WTC11 (cell line): ENCODE measurements around the gene RARB. TPM values are rescaled to one million over a fixed set of nuclear protein-coding genes. Genes with fewer than 3 reads are reported as not detected.

Source experiments
- ATAC-seq: fragments of 200-7000 bp; cut with Tn5 transposase; 2 replicates; pipeline ENCODE4 v1.10.0; 2021; ENCODE audit warnings: mild to moderate bottlenecking, moderate library complexity
- CTCF ChIA-PET: fragments of 300-600 bp; sonication (Branson Sonifier 250); formaldehyde crosslinking; loops from one replicate; lab custom pipeline; 2021; ENCODE audit warnings: antibody characterized with exemption; lab: Charles Lee
- POLR2A ChIA-PET: fragments of 350-600 bp; sonication (Branson Sonifier 250); formaldehyde crosslinking; loops from one replicate; lab custom pipeline; 2021; ENCODE audit warnings: antibody characterized with exemption; lab: Charles Lee
- DNase-seq: peaks from one replicate; pipeline ENCODE4 v3.0.0; 2021; ENCODE audit warnings: low spot score
- H3K27ac Mint-ChIP-seq: 2 replicates; pipeline ENCODE4 v1.8.0; 2021; ENCODE audit warnings: mixed read lengths
- H3K27me3 Mint-ChIP-seq: 2 replicates; pipeline ENCODE4 v1.8.0; 2021; ENCODE audit warnings: low read depth, mild to moderate bottlenecking, moderate library complexity, mixed read lengths
- H3K36me3 Mint-ChIP-seq: 2 replicates; pipeline ENCODE4 v1.8.0; 2021; ENCODE audit warnings: mixed read lengths
- H3K4me1 Mint-ChIP-seq: 2 replicates; pipeline ENCODE4 v1.8.0; 2022; ENCODE audit warnings: mixed read lengths
- H3K4me3 Mint-ChIP-seq: 2 replicates; pipeline ENCODE4 v1.8.0; 2021; ENCODE audit warnings: mild to moderate bottlenecking, moderate library complexity, mixed read lengths
- H3K9me3 Mint-ChIP-seq: 2 replicates; pipeline ENCODE4 v1.8.0; 2021; ENCODE audit warnings: mixed read lengths
- CBFB ChIP-seq: sonication (generic); formaldehyde crosslinking; IDR thresholded peaks from 2 replicates; pipeline ENCODE4 v1.8.1; 2022; ENCODE audit warnings: mild to moderate bottlenecking, low read depth, missing genetic modification reagents
- EMX1 ChIP-seq: fragments of 250-450 bp; sonication (Bioruptor Pico); IDR thresholded peaks from 2 replicates; pipeline ENCODE4 v1.8.0; 2021; ENCODE audit warnings: mild to moderate bottlenecking
- FOXJ3 ChIP-seq: sonication (generic); formaldehyde crosslinking; IDR thresholded peaks from 2 replicates; pipeline ENCODE4 v1.9.0; 2021; ENCODE audit warnings: missing genetic modification reagents, mild to moderate bottlenecking, borderline replicate concordance
- JUN ChIP-seq: sonication (generic); formaldehyde crosslinking; IDR thresholded peaks from 2 replicates; pipeline ENCODE4 v1.8.0; 2023; ENCODE audit warnings: mild to moderate bottlenecking, missing genetic modification reagents
- KAT7 ChIP-seq: sonication (generic); formaldehyde crosslinking; IDR thresholded peaks from 2 replicates; pipeline ENCODE4 v1.8.1; 2023; ENCODE audit warnings: missing genetic modification reagents, mild to moderate bottlenecking, borderline replicate concordance
- MYBL2 ChIP-seq: sonication (generic); formaldehyde crosslinking; IDR thresholded peaks from 2 replicates; pipeline ENCODE4 v1.8.1; 2023; ENCODE audit warnings: mild to moderate bottlenecking, moderate library complexity, missing genetic modification reagents
- NR2C2 ChIP-seq: sonication (generic); formaldehyde crosslinking; IDR thresholded peaks from 2 replicates; pipeline ENCODE4 v1.8.0; 2022; ENCODE audit warnings: mild to moderate bottlenecking, missing genetic modification reagents
- RORB ChIP-seq: fragments of 250-450 bp; sonication (Bioruptor Pico); IDR thresholded peaks from 2 replicates; pipeline ENCODE4 v1.9.0; 2021; ENCODE audit warnings: mild to moderate bottlenecking
- TEAD4 ChIP-seq: sonication (generic); formaldehyde crosslinking; IDR thresholded peaks from 2 replicates; pipeline ENCODE4 v1.8.0; 2022; ENCODE audit warnings: mild to moderate bottlenecking, missing genetic modification reagents
- ZNF138 ChIP-seq: sonication (generic); formaldehyde crosslinking; conservative IDR thresholded peaks from 2 replicates; pipeline ENCODE4 v1.8.1; 2022; ENCODE audit warnings: mild to moderate bottlenecking, moderate library complexity, missing genetic modification reagents
- ZNF232 ChIP-seq: sonication (generic); formaldehyde crosslinking; IDR thresholded peaks from 2 replicates; pipeline ENCODE4 v1.8.0; 2022; ENCODE audit warnings: mild to moderate bottlenecking, missing genetic modification reagents
- ZNF396 ChIP-seq: fragments of 250-450 bp; sonication (Bioruptor Pico); IDR thresholded peaks from 2 replicates; pipeline ENCODE4 v1.8.0; 2021; ENCODE audit warnings: mild to moderate bottlenecking, moderate library complexity, borderline replicate concordance
- total RNA-seq: library from RNA; stranded (reverse); gene quantifications from 3 replicates; pipeline ENCODE4 v1.2.3, GENCODE V29; 2021
- TF ChIP-seq, protein P1 (sequence below): sonication (generic); formaldehyde crosslinking; IDR thresholded peaks from 2 replicates; pipeline ENCODE4 v1.8.1; 2022; ENCODE audit warnings: mild to moderate bottlenecking, moderate library complexity, missing genetic modification reagents
- TF ChIP-seq, protein P2 (sequence below): sonication (generic); formaldehyde crosslinking; IDR thresholded peaks from 2 replicates; pipeline ENCODE4 v1.8.0; 2022; ENCODE audit warnings: mild to moderate bottlenecking, missing genetic modification reagents
- TF ChIP-seq, protein P3 (sequence below): sonication (generic); formaldehyde crosslinking; IDR thresholded peaks from 2 replicates; pipeline ENCODE4 v1.8.0; 2022; ENCODE audit warnings: mild to moderate bottlenecking, missing genetic modification reagents
- TF ChIP-seq, protein P4 (sequence below): sonication (generic); formaldehyde crosslinking; IDR thresholded peaks from 2 replicates; pipeline ENCODE4 v1.8.1; 2023; ENCODE audit warnings: mild to moderate bottlenecking, missing genetic modification reagents, moderate library complexity
- TF ChIP-seq, protein P5 (sequence below): sonication (generic); formaldehyde crosslinking; IDR thresholded peaks from 2 replicates; pipeline ENCODE4 v1.8.1; 2023; ENCODE audit warnings: mild to moderate bottlenecking, missing genetic modification reagents, borderline replicate concordance

The RARB gene
- total RNA-seq, 1 experiment from 2014 or later, result not detected

DNA sequence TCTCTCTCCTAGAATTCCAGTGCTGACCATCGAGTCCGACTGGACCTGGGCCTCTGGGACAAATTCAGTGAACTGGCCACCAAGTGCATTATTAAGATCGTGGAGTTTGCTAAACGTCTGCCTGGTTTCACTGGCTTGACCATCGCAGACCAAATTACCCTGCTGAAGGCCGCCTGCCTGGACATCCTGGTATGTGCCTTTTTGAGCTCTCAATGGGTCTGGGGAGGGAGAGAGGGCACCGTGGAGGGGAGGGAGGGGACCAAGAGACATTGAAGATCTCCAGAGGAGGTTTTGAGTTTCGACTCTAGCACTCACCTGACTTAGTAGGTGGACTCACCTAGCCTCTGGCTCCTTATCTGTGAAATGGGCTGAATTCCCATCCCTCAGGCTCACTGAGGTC, 152.5 kb downstream of the RARB start (continued):
- TF ChIP-seq EMX1, result no peak
- no peak for TF ChIP-seq MYBL2 (CRISPR knock-in tag)
- TF ChIP-seq JUN (CRISPR knock-in tag), result no peak
- no peak for TF ChIP-seq ZNF138 (CRISPR knock-in tag)
- TF ChIP-seq FOXJ3 (CRISPR knock-in tag), result no peak

DNA sequence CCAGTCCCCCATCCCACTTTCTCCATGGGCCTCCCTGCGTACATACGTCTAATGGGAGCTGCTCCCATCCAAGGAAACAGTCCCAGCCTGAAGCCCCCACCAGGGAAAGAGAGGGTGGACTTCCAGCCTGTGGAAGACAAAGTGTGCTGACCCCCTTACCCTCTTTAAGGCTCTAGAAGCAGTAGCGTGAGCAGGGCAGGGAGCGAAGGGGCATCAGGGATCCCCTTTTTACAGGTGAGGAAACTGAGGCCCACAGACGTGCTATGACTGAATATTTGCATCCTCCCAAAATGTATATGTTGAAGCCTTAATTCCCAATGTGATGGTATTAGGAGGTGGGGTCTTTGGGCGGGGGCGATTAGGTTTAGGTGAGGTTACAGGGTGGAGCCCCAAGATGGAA, 153.3 kb downstream of the RARB start:
- Mint-ChIP-seq H3K36me3 (peaks cover 4% of the 10 kb centered on the region; the same call in 1 of the 2 replicates), H3K27ac (no peak overlapping the region), H3K4me3 (no peak overlapping the region), H3K4me1 (no peaks in the 10 kb centered on the region), H3K27me3 (no peaks in the 10 kb centered on the region), H3K9me3 (peaks cover 17% of the 10 kb centered on the region)
- TF ChIP-seq TEAD4 (CRISPR knock-in tag), result no peak
- no peak for TF ChIP-seq EMX1
- TF ChIP-seq, protein P1, sequence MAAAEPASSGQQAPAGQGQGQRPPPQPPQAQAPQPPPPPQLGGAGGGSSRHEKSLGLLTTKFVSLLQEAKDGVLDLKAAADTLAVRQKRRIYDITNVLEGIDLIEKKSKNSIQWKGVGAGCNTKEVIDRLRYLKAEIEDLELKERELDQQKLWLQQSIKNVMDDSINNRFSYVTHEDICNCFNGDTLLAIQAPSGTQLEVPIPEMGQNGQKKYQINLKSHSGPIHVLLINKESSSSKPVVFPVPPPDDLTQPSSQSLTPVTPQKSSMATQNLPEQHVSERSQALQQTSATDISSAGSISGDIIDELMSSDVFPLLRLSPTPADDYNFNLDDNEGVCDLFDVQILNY (CRISPR knock-in tag), result no peak
- TF ChIP-seq ZNF396 (CRISPR knock-in tag), result no peak
- TF ChIP-seq, protein P2, sequence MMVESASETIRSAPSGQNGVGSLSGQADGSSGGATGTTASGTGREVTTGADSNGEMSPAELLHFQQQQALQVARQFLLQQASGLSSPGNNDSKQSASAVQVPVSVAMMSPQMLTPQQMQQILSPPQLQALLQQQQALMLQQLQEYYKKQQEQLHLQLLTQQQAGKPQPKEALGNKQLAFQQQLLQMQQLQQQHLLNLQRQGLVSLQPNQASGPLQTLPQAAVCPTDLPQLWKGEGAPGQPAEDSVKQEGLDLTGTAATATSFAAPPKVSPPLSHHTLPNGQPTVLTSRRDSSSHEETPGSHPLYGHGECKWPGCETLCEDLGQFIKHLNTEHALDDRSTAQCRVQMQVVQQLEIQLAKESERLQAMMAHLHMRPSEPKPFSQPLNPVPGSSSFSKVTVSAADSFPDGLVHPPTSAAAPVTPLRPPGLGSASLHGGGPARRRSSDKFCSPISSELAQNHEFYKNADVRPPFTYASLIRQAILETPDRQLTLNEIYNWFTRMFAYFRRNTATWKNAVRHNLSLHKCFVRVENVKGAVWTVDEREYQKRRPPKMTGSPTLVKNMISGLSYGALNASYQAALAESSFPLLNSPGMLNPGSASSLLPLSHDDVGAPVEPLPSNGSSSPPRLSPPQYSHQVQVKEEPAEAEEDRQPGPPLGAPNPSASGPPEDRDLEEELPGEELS (CRISPR knock-in tag), result no peak
- TF ChIP-seq NR2C2 (CRISPR knock-in tag), result no peak
- TF ChIP-seq, protein P3, sequence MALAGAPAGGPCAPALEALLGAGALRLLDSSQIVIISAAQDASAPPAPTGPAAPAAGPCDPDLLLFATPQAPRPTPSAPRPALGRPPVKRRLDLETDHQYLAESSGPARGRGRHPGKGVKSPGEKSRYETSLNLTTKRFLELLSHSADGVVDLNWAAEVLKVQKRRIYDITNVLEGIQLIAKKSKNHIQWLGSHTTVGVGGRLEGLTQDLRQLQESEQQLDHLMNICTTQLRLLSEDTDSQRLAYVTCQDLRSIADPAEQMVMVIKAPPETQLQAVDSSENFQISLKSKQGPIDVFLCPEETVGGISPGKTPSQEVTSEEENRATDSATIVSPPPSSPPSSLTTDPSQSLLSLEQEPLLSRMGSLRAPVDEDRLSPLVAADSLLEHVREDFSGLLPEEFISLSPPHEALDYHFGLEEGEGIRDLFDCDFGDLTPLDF, result no peak
- TF ChIP-seq, protein P4, sequence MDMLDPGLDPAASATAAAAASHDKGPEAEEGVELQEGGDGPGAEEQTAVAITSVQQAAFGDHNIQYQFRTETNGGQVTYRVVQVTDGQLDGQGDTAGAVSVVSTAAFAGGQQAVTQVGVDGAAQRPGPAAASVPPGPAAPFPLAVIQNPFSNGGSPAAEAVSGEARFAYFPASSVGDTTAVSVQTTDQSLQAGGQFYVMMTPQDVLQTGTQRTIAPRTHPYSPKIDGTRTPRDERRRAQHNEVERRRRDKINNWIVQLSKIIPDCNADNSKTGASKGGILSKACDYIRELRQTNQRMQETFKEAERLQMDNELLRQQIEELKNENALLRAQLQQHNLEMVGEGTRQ (CRISPR knock-in tag), result no peak
- TF ChIP-seq KAT7, result no peak
- TF ChIP-seq CBFB (CRISPR knock-in tag), result no peak
- TF ChIP-seq RORB, result no peak
- TF ChIP-seq, protein P5, sequence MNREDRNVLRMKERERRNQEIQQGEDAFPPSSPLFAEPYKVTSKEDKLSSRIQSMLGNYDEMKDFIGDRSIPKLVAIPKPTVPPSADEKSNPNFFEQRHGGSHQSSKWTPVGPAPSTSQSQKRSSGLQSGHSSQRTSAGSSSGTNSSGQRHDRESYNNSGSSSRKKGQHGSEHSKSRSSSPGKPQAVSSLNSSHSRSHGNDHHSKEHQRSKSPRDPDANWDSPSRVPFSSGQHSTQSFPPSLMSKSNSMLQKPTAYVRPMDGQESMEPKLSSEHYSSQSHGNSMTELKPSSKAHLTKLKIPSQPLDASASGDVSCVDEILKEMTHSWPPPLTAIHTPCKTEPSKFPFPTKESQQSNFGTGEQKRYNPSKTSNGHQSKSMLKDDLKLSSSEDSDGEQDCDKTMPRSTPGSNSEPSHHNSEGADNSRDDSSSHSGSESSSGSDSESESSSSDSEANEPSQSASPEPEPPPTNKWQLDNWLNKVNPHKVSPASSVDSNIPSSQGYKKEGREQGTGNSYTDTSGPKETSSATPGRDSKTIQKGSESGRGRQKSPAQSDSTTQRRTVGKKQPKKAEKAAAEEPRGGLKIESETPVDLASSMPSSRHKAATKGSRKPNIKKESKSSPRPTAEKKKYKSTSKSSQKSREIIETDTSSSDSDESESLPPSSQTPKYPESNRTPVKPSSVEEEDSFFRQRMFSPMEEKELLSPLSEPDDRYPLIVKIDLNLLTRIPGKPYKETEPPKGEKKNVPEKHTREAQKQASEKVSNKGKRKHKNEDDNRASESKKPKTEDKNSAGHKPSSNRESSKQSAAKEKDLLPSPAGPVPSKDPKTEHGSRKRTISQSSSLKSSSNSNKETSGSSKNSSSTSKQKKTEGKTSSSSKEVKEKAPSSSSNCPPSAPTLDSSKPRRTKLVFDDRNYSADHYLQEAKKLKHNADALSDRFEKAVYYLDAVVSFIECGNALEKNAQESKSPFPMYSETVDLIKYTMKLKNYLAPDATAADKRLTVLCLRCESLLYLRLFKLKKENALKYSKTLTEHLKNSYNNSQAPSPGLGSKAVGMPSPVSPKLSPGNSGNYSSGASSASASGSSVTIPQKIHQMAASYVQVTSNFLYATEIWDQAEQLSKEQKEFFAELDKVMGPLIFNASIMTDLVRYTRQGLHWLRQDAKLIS (CRISPR knock-in tag), result no peak
- TF ChIP-seq ZNF232 (CRISPR knock-in tag), result no peak
- ATAC-seq, result no peak
- ChIA-PET POLR2A (no interaction called here), CTCF (interaction anchor here (3.0 kb wide), 1 partner anchor 12 kb away, joined by 10 read pairs; no protein-coding TSS in a partner anchor)
- DNase-seq, result no peak
